H9 (cell line): ENCODE data around the gene RIPPLY3. TPM values are rescaled to one million over a fixed set of nuclear protein-coding genes. Genes with fewer than 3 reads are reported as not detected.
A peak's percentile ranks its signal among the peaks of the same experiment; 100 is the strongest.
"Not testable (repeated sequence)": the region's sequence is repeated elsewhere in the genome, so short reads cannot be mapped to it uniquely, and the experiment has no call there.

ENCODE experiments used
- DNase-seq: peaks from one replicate; pipeline ENCODE4 v3.0.0-alpha.2; 2017
- H2AFZ ChIP-seq: one replicate; pipeline ENCODE4 v1.6.1; 2013; ENCODE audit warnings: mild to moderate bottlenecking, low read length, control low read depth, moderate library complexity
- H2AK5ac ChIP-seq: 2 replicates; pipeline ENCODE4 v1.6.1; 2013; ENCODE audit warnings: low read length, control low read depth, mixed read lengths; ENCODE audit not compliant: insufficient read length
- H2BK120ac ChIP-seq: one replicate; pipeline ENCODE4 v1.6.1; 2013; ENCODE audit warnings: low read depth, mild to moderate bottlenecking, low read length, control low read depth, inconsistent platforms; ENCODE audit not compliant: poor library complexity, severe bottlenecking
- H2BK12ac ChIP-seq: 2 replicates; pipeline ENCODE4 v1.6.1; 2013; ENCODE audit warnings: low read length, control low read depth, mixed read lengths, low read depth; ENCODE audit not compliant: insufficient read length
- H2BK15ac ChIP-seq: 2 replicates; pipeline ENCODE4 v1.6.1; 2013; ENCODE audit warnings: low read depth, low read length, control low read depth
- H2BK20ac ChIP-seq: one replicate; pipeline ENCODE4 v1.6.1; 2013; ENCODE audit warnings: low read depth, mild to moderate bottlenecking, low read length, control low read depth, inconsistent platforms; ENCODE audit not compliant: poor library complexity, severe bottlenecking
- H2BK5ac ChIP-seq: 2 replicates; pipeline ENCODE4 v1.6.1; 2013; ENCODE audit warnings: low read length, control low read depth, mixed read lengths; ENCODE audit not compliant: insufficient read length
- H3K14ac ChIP-seq: 2 replicates; pipeline ENCODE4 v1.6.1; 2013; ENCODE audit warnings: low read length, control low read depth; ENCODE audit not compliant: insufficient read depth
- H3K18ac ChIP-seq: 2 replicates; pipeline ENCODE4 v1.6.1; 2013; ENCODE audit warnings: low read depth, mild to moderate bottlenecking, mixed read lengths, low read length, control low read depth; ENCODE audit not compliant: insufficient read length
- H3K23ac ChIP-seq: 2 replicates; pipeline ENCODE4 v1.6.1; 2013; ENCODE audit warnings: low read length, control low read depth, mixed read lengths, low read depth; ENCODE audit not compliant: insufficient read length
- H3K23me2 ChIP-seq: 2 replicates; pipeline ENCODE4 v1.6.1; 2013; ENCODE audit warnings: low read depth, mild to moderate bottlenecking, mixed read lengths, low read length, control low read depth; ENCODE audit not compliant: insufficient read length, poor library complexity, severe bottlenecking
- H3K27ac ChIP-seq: 2 replicates; pipeline ENCODE4 v1.5.1; 2013; ENCODE audit warnings: low read length, control low read depth, mixed read lengths, low read depth; ENCODE audit not compliant: insufficient read length
- H3K27me3 ChIP-seq: 2 replicates; pipeline ENCODE4 v1.6.1; 2013; ENCODE audit warnings: low read length, control low read depth, inconsistent platforms; ENCODE audit not compliant: insufficient read depth
- H3K4ac ChIP-seq: 2 replicates; pipeline ENCODE4 v1.6.1; 2013; ENCODE audit warnings: low read depth, mild to moderate bottlenecking, control low read depth, inconsistent platforms, low read length, moderate library complexity
- H3K4me1 ChIP-seq: 2 replicates; pipeline ENCODE4 v1.6.1; 2013; ENCODE audit warnings: low read length, control low read depth, inconsistent platforms; ENCODE audit not compliant: insufficient read depth
- H3K4me2 ChIP-seq: 2 replicates; pipeline ENCODE4 v1.6.1; 2013; ENCODE audit warnings: low read length, control low read depth, mixed read lengths; ENCODE audit not compliant: insufficient read length, insufficient read depth
- H3K56ac ChIP-seq: 2 replicates; pipeline ENCODE4 v1.6.1; 2013; ENCODE audit warnings: low read depth, mild to moderate bottlenecking, mixed read lengths, low read length, control low read depth; ENCODE audit not compliant: insufficient read length
- H3K79me1 ChIP-seq: 2 replicates; pipeline ENCODE4 v1.6.1; 2013; ENCODE audit warnings: low read depth, mild to moderate bottlenecking, moderate library complexity, low read length, control low read depth, inconsistent platforms; ENCODE audit not compliant: insufficient read depth, poor library complexity, severe bottlenecking
- H3K79me2 ChIP-seq: 2 replicates; pipeline ENCODE4 v1.6.1; 2013; ENCODE audit warnings: low read length, control low read depth, inconsistent platforms; ENCODE audit not compliant: insufficient read depth
- H3K9ac ChIP-seq: 2 replicates; pipeline ENCODE4 v1.6.1; 2013; ENCODE audit warnings: low read length, control low read depth, mixed read lengths; ENCODE audit not compliant: insufficient read length; ENCODE audit errors: extremely low read depth
- H3K9me3 ChIP-seq: one replicate; pipeline ENCODE4 v1.6.1; 2013; ENCODE audit warnings: low read depth, low read length, inconsistent platforms; ENCODE audit not compliant: control insufficient read depth
- H3T11ph ChIP-seq: one replicate; pipeline ENCODE4 v1.6.1; 2013; ENCODE audit warnings: mild to moderate bottlenecking, low read length, control low read depth, inconsistent platforms
- H4K20me1 ChIP-seq: one replicate; pipeline ENCODE4 v1.6.1; 2013; ENCODE audit not compliant: control insufficient read depth, insufficient read length, insufficient read depth
- H4K5ac ChIP-seq: 2 replicates; pipeline ENCODE4 v1.6.1; 2013; ENCODE audit warnings: low read depth, mild to moderate bottlenecking, mixed read lengths, low read length, control low read depth; ENCODE audit not compliant: insufficient read length
- H4K8ac ChIP-seq: replicated peaks from 2 replicates; pipeline ENCODE4 v1.6.1; 2013; ENCODE audit warnings: low read length, control low read depth, mixed read lengths, low read depth; ENCODE audit not compliant: insufficient read length
- H4K91ac ChIP-seq: 2 replicates; pipeline ENCODE4 v1.6.1; 2013; ENCODE audit warnings: low read depth, mild to moderate bottlenecking, moderate library complexity, mixed read lengths, low read length, control low read depth; ENCODE audit not compliant: insufficient read length
- H3K27ac Mint-ChIP-seq, 3 experiments: 2 replicates in 2 of 3; 3 replicates in 1 of 3; pipeline ENCODE4 v1.8.0; 2020 to 2021; ENCODE audit warnings: mixed read lengths in 3 of 3, mild to moderate bottlenecking in 1 of 3, moderate library complexity in 1 of 3
- H3K27me3 Mint-ChIP-seq: 2 replicates; pipeline ENCODE4 v1.8.0; 2021; ENCODE audit warnings: low read depth, mild to moderate bottlenecking, moderate library complexity, mixed read lengths
- H3K36me3 Mint-ChIP-seq, 3 experiments: 2 replicates in 2 of 3; 3 replicates in 1 of 3; pipeline ENCODE4 v1.8.0; 2020 to 2021; ENCODE audit warnings: low read depth in 3 of 3, mixed read lengths in 3 of 3; ENCODE audit not compliant: insufficient read depth in 1 of 3
- H3K4me1 Mint-ChIP-seq, 2 experiments: 2 replicates each; pipeline ENCODE4 v1.8.0; 2020; ENCODE audit warnings: mixed read lengths in 2 of 2
- H3K4me3 Mint-ChIP-seq, 2 experiments: 2 replicates in 1 of 2; 3 replicates in 1 of 2; pipeline ENCODE4 v1.8.0; 2020 to 2021; ENCODE audit warnings: mild to moderate bottlenecking in 2 of 2, mixed read lengths in 2 of 2, moderate library complexity in 1 of 2
- H3K9me3 Mint-ChIP-seq, 2 experiments: 2 replicates in 1 of 2; 3 replicates in 1 of 2; pipeline ENCODE4 v1.8.0; 2020; ENCODE audit warnings: mild to moderate bottlenecking in 2 of 2, mixed read lengths in 2 of 2, moderate library complexity in 1 of 2
- WGBS: extraction: QIAGEN DNeasy Blood & Tissue Kit; methylation state at CpG from one replicate; pipeline ENCODE4 v1.1.7; 2013; ENCODE audit warnings: missing lambda C conversion rate, low lambda C conversion rate, mixed read lengths; ENCODE audit not compliant: insufficient read length; ENCODE audit errors: extremely low coverage; 5-methylcytosine and 5-hydroxymethylcytosine counted together
- total RNA-seq: library from RNA; stranded (reverse); gene quantifications from 2 replicates; pipeline ENCODE4 v1.2.1, GENCODE V29; 2021
- TF ChIP-seq, protein P1 (sequence below): fragments of 200-600 bp; sonication (generic); conservative IDR thresholded peaks from 3 replicates; pipeline ENCODE4 v1.8.0; 2021; ENCODE audit warnings: antibody characterized with exemption, mild to moderate bottlenecking

Gene RIPPLY3
- total RNA-seq, 1 experiment from 2014 or later = 1.9 TPM

DNA sequence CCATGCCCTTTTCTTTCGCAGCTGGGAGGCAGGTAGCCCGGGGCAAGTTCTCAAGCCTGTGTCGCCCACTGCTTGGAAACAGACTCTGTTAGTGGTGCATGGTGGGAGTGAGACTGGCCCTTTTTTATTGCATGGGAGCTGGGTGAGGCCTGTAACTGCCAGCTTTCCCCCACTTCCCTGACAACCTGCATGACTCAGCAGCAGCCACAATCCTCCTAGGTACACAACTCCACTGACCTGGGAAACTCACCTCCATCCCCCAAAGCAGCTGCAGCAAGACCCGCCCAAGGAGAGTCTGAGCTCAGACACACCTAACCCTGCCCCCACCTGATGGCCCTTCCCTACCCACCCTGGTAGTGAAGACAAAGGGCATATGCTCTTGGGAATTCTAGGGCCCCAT is 40.6 kb downstream of the RIPPLY3 start:
- Histone ChIP-seq H3K27me3 (no peaks in the 10 kb centered on the region; the same call in 1 of the 2 replicates), H4K20me1 (no peaks in the 10 kb centered on the region), H2AFZ (no peak overlapping the region), H2BK120ac (no peak overlapping the region), H4K5ac (no peak overlapping the region), H3K79me1 (no peaks in the 10 kb centered on the region), H4K91ac (no peak overlapping the region), H2BK20ac (no peak overlapping the region), H3K9ac (no peak overlapping the region), H3K23me2 (no peaks in the 10 kb centered on the region), H3K79me2 (no peaks in the 10 kb centered on the region), H2BK15ac (no peak overlapping the region), H2BK5ac (no peak overlapping the region), H4K8ac (no peak overlapping the region), H3K4me2 (no peak overlapping the region), H3K23ac (no peak overlapping the region), H2BK12ac (no peak overlapping the region), H3K56ac (no peak overlapping the region), H3K18ac (no peak overlapping the region), H3K14ac (peak overlapping the region; percentile 36; the same call in 1 of the 2 replicates), H2AK5ac (no peak overlapping the region), H3T11ph (no peak overlapping the region), H3K4ac (no peak overlapping the region), H3K4me1 (peaks cover 2% of the 10 kb centered on the region; the same call in 1 of the 2 replicates), H3K27ac (no peak overlapping the region), H3K9me3 (no peaks in the 10 kb centered on the region)
- no peak overlapping the region for H3K4me3 Mint-ChIP-seq
- no peaks in the 10 kb centered on the region; a peak in 1 of 7 replicates for H3K36me3 Mint-ChIP-seq
- TF ChIP-seq, protein P1, sequence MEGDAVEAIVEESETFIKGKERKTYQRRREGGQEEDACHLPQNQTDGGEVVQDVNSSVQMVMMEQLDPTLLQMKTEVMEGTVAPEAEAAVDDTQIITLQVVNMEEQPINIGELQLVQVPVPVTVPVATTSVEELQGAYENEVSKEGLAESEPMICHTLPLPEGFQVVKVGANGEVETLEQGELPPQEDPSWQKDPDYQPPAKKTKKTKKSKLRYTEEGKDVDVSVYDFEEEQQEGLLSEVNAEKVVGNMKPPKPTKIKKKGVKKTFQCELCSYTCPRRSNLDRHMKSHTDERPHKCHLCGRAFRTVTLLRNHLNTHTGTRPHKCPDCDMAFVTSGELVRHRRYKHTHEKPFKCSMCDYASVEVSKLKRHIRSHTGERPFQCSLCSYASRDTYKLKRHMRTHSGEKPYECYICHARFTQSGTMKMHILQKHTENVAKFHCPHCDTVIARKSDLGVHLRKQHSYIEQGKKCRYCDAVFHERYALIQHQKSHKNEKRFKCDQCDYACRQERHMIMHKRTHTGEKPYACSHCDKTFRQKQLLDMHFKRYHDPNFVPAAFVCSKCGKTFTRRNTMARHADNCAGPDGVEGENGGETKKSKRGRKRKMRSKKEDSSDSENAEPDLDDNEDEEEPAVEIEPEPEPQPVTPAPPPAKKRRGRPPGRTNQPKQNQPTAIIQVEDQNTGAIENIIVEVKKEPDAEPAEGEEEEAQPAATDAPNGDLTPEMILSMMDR = no peak
- no peak for DNase-seq
- no CpG with 5 or more reads among the region's 4 CpGs for WGBS
- H3K9me3 Mint-ChIP-seq = no peaks in the 10 kb centered on the region; a peak in 2 of 5 replicates
- peaks cover 28 to 40% of the 10 kb centered on the region in 2 experiments for H3K4me1 Mint-ChIP-seq
- peaks cover 98% of the 10 kb centered on the region for H3K27me3 Mint-ChIP-seq
- no peak overlapping the region; a peak in 1 of 7 replicates for H3K27ac Mint-ChIP-seq

GRCh38 chr21:37049741-37050140 is 43.2 kb downstream of the RIPPLY3 start:
- not testable (repeated sequence) for H3K4me1 ChIP-seq, H3K14ac ChIP-seq, H2AK5ac ChIP-seq, H3K4ac ChIP-seq, H3K36me3 Mint-ChIP-seq, H2AFZ ChIP-seq, H2BK5ac ChIP-seq, H4K20me1 ChIP-seq, H3K27ac Mint-ChIP-seq, H2BK20ac ChIP-seq, H3K79me2 ChIP-seq, H3T11ph ChIP-seq, H3K56ac ChIP-seq, H3K79me1 ChIP-seq, H4K91ac ChIP-seq, H3K27me3 ChIP-seq, H3K9ac ChIP-seq, H3K23me2 ChIP-seq, H3K9me3 Mint-ChIP-seq, H3K4me3 Mint-ChIP-seq, H4K8ac ChIP-seq, H3K27ac ChIP-seq, H3K4me2 ChIP-seq, H3K9me3 ChIP-seq, H2BK12ac ChIP-seq, H2BK120ac ChIP-seq, H3K23ac ChIP-seq, DNase-seq, H2BK15ac ChIP-seq, H3K18ac ChIP-seq, H4K5ac ChIP-seq
- Mint-ChIP-seq H3K4me1 (peaks cover 26 to 28% of the 10 kb centered on the region in 2 experiments), H3K27me3 (peaks cover 86% of the 10 kb centered on the region)
- WGBS = no CpG with 5 or more reads among the region's 3 CpGs
